Measurements from ENCODE around the gene PTPRG.
"Not testable (repeated sequence)": the region's sequence is repeated elsewhere in the genome, so short reads cannot be mapped to it uniquely, and the experiment has no call there.

PTPRG gene

DNA sequence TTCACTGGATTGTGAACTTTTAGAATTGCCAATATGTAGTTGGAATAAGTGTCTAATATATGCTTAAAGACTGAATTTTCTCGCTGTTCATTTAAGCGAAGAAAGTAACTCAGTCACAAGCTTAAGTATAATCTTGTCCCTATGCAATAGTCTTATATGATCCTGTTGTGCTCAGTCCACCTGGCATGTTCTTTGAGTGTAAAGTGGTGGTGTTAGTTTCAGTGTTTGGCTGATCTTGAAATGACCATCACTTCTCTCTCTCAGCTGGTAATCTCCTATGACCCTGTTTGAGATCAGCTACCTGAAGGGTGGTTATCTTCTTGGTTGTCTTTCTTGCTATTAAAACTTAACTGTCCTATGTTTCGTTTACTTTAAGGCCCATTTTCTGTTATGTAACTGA, 197.5 kb downstream of the PTPRG start:
- TF ChIP-seq, protein P1, sequence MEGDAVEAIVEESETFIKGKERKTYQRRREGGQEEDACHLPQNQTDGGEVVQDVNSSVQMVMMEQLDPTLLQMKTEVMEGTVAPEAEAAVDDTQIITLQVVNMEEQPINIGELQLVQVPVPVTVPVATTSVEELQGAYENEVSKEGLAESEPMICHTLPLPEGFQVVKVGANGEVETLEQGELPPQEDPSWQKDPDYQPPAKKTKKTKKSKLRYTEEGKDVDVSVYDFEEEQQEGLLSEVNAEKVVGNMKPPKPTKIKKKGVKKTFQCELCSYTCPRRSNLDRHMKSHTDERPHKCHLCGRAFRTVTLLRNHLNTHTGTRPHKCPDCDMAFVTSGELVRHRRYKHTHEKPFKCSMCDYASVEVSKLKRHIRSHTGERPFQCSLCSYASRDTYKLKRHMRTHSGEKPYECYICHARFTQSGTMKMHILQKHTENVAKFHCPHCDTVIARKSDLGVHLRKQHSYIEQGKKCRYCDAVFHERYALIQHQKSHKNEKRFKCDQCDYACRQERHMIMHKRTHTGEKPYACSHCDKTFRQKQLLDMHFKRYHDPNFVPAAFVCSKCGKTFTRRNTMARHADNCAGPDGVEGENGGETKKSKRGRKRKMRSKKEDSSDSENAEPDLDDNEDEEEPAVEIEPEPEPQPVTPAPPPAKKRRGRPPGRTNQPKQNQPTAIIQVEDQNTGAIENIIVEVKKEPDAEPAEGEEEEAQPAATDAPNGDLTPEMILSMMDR (conservative IDR thresholded peaks at IDR 0.05; ENCODE audit: control insufficient read depth, insufficient read depth, low read depth, low read length): no peak
- no peak overlapping the region for H3K4me3 ChIP-seq (ENCODE audit: control insufficient read depth, low read depth, low read length)

DNA sequence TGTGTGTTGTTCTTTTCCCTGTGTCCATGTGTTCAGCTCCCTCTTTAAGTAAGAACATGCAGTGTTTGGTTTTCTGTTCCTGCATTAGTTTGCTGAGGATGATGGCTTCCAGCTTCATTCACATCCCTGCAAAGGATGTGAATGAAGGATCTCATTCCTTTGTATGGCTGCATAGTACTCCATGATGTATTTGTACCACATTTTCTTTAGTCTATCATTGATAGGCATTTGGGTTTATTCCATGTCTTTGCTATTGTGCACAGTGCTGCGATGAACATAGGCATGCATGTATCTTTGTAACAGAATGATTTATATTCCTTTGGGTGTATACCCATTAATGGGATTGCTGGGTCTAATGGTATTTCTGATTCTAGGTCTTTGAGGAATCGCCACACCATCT, 199.4 kb downstream of the PTPRG start:
- not testable (repeated sequence) for H3K4me3 ChIP-seq (ENCODE audit: control insufficient read depth, low read depth, low read length); DNase-seq (ENCODE audit: low read depth)

More for the DNA sequence above, 197.5 kb downstream of the PTPRG start:
- DNase-seq (ENCODE audit: low read depth): no peak

DNA sequence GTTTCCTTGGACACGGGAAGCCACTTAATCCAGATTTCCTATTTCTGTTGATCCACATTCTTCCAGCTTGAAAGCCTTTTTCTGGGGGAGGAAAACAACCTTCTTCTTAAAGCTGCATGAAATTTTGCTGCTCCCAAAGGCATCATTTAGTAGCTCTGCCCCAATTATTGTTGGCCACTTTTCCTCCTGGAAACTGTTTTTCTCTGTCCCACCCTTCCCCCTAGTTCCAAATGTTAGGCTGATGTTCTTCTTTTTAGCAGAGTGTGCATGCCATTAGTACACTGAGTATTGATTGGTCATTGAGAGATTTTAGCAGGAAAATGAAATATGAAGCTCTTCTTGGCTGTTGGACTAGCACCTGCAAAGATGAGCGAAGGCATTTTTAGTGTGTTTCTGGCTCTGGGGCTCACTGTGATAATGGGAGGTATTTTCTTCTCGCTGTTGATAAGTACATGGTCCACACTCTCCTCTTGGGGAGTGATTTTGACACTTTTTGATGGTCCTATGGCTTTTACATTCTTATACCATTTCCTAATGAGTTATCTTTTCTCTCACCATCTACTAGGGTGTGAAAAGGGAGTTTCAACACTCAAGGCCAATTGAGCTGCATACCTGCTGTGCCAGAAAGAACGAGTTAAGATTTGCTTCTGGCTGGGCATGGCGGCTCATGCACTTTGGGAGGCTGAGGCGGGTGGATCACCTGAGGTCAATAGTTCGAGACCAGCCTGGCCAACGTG, 200.5 kb downstream of the PTPRG start:
- TF ChIP-seq, protein P1 (conservative IDR thresholded peaks at IDR 0.05; ENCODE audit: control insufficient read depth, insufficient read depth, low read depth, low read length): no peak
- DNase-seq (ENCODE audit: low read depth): no peak
- no peak overlapping the region for H3K4me3 ChIP-seq (ENCODE audit: control insufficient read depth, low read depth, low read length)

DNA sequence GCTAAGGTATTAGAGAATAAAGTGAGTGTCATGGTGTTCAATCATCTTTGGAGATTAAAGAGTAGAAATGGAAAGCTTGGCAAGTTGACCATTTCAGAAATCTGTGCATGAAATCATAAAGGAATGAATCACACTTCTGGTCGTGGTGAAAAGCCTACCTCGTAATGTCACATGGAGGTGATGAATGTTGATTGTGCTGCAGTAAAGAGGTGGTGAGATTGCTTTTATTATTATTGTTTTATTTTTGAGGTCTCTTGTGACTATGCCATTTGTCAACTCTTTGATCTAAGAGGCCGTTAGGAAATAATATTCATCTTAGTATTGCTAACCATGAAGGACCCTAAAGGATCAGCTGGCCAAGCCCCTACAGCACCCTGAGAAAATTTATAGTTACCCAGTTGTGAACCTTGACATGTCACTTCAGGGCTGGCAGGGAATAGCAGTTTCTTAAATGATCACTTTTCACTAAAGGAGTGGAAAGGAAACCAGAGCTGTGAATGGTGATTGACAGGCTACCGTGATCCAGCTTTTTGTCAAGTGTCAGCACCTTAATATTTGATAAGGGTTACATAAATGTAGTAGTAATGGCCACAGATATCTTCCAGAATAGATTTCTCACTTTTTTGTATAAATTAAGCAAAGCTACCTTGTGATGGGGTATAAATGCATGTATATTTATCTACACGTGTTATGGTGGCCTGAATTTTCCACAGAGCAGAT, 203.9 kb downstream of the PTPRG start:
- no peak overlapping the region for H3K4me3 ChIP-seq (ENCODE audit: control insufficient read depth, low read depth, low read length)
- no peak for DNase-seq (ENCODE audit: low read depth)
- TF ChIP-seq, protein P1 (conservative IDR thresholded peaks at IDR 0.05; ENCODE audit: control insufficient read depth, insufficient read depth, low read depth, low read length): no peak

DNA sequence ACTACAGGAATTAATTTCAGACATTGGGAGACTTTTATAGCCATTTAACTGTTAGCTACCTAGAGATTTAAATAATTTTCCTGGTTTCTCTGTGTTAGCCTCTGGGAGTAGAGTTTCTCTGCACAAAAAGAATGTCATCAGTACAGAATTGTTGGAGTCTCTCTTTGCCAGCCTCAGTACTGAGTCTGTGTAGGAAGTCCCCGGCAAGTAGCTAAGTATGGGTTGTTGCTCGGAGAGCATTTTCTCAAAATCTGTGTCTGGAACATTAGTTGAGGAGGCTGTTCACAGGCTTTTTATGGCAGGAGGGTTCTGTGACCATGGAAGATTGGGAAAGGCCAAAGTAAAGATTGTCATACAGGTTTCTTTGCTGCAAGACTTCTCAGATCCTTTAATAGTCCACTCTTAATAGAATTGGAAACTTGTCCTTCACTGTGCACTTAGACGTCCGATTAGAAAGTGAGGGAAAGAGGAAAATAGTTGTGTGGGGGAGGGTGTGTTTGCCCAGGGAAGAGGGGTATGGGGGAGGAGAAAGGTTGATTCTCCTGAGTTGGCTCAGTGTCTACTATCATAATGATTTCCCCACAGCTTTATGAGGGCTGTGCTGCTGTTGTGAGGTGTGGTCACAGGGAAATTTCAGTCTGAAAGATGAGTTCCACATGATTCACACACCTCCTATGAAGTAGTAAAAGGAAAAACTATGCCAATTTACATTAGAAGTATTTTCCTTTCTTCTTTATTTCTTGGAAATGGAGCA, 207.1 kb downstream of the PTPRG start:
- TF ChIP-seq, protein P1 (conservative IDR thresholded peaks at IDR 0.05; ENCODE audit: control insufficient read depth, insufficient read depth, low read depth, low read length): no peak
- no peak overlapping the region for H3K4me3 ChIP-seq (ENCODE audit: control insufficient read depth, low read depth, low read length)
- DNase-seq (ENCODE audit: low read depth): peak; percentile 58

DNA sequence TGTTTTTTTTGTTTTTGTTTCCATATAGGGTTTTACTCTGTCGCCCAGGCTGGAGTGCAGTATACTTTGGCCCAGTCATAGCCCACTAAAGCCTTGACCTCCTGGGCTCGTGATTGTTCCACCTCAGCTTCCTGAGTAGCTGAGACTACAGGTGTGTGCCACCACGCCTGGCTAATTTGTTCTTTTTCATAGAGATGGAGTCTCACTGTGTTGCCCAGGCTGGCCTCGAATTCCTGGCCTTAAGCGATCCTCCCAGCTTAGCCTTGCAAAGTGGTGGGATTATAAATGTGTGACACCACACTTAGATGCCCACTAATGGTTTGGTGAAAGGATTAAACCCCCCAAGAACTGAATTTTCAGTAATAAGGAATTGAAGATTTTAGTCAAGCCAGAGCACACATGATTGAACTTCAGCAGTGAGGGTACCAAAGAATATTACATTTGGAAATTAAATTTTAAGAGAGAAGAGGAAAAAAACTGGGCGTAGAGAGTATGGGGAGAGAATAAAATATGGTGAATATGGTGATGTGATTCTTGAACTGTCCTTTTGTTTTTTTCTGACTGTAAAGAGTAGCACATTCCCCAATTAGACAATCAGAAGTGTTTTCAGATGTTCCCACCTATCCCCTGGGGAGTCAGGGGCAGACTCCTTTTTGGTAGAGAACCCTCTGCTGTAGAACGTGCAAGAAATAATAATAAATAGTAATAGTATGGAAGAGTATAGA, 208.1 kb downstream of the PTPRG start:
- TF ChIP-seq, protein P1 (conservative IDR thresholded peaks at IDR 0.05; ENCODE audit: control insufficient read depth, insufficient read depth, low read depth, low read length): no peak
- H3K4me3 ChIP-seq (ENCODE audit: control insufficient read depth, low read depth, low read length): no peak overlapping the region
- DNase-seq (ENCODE audit: low read depth): no peak
